HTERT RPE-1 (cell line): ENCODE data around the gene BPIFA1.

Experiments
- in situ Hi-C: fragments of 300-500 bp; cut with MboI; formaldehyde crosslinking; loops from 4 replicates; pipeline ENCODE4 v1.14.3; 2020; ENCODE audit warnings: low sequenced_read_pairs

Gene BPIFA1

GRCh38 chr20:33239979-33240736 lies 4.4 kb downstream of the BPIFA1 start:
- in situ Hi-C loops, result no loop called here

- in situ Hi-C loops, result no loop called here
These were observed 5.1 kb downstream of the BPIFA1 start for GRCh38 chr20:33240923-33241322.

GRCh38 chr20:33242319-33243100 lies 6.7 kb downstream of the BPIFA1 start:
- in situ Hi-C loops, result no loop called here

- in situ Hi-C loops, result no loop called here
These were observed 10.3 kb downstream of the BPIFA1 start for GRCh38 chr20:33246077-33246476.

GRCh38 chr20:33249456-33249855 lies 13.7 kb downstream of the BPIFA1 start:
- in situ Hi-C loops, result no loop called here

- in situ Hi-C loops, result no loop called here
These were observed 14.9 kb downstream of the BPIFA1 start for GRCh38 chr20:33250666-33251065.

- in situ Hi-C loops, result no loop called here
These were observed 15.7 kb downstream of the BPIFA1 start for GRCh38 chr20:33251496-33251895.

GRCh38 chr20:33252460-33252859 lies 16.7 kb downstream of the BPIFA1 start:
- in situ Hi-C loops, result no loop called here

- in situ Hi-C loops, result no loop called here
These were observed 19.2 kb downstream of the BPIFA1 start for GRCh38 chr20:33255005-33255404.

GRCh38 chr20:33257237-33257636 lies 21.4 kb downstream of the BPIFA1 start:
- in situ Hi-C loops, result no loop called here

- in situ Hi-C loops, result no loop called here
These were observed 23.6 kb downstream of the BPIFA1 start for GRCh38 chr20:33259371-33259770.

GRCh38 chr20:33261465-33261864 lies 25.7 kb downstream of the BPIFA1 start:
- in situ Hi-C loops, result no loop called here

GRCh38 chr20:33262658-33263065 lies 26.9 kb downstream of the BPIFA1 start:
- in situ Hi-C loops, result no loop called here

- in situ Hi-C loops, result no loop called here
These were observed 28.0 kb downstream of the BPIFA1 start for GRCh38 chr20:33263784-33264183.

GRCh38 chr20:33267701-33268100 lies 31.9 kb downstream of the BPIFA1 start:
- in situ Hi-C loops, result no loop called here

- in situ Hi-C loops, result no loop called here
These were observed 36.5 kb downstream of the BPIFA1 start for GRCh38 chr20:33272155-33272873.

- in situ Hi-C loops, result no loop called here
These were observed 37.5 kb downstream of the BPIFA1 start for GRCh38 chr20:33273117-33273851.

- in situ Hi-C loops, result no loop called here
These were observed 39.4 kb downstream of the BPIFA1 start for GRCh38 chr20:33275215-33275614.

- in situ Hi-C loops, result no loop called here
These were observed 40.1 kb downstream of the BPIFA1 start for GRCh38 chr20:33275871-33276270.

GRCh38 chr20:33276303-33277113 lies 40.7 kb downstream of the BPIFA1 start:
- in situ Hi-C loops, result no loop called here
